ENCODE results near the gene LRATD1. TPM values are rescaled to one million over a fixed set of nuclear protein-coding genes. Genes with fewer than 3 reads are reported as not detected.

Gene LRATD1
- total RNA-seq, 1 experiment from 2014 or later, result not detected

DNA sequence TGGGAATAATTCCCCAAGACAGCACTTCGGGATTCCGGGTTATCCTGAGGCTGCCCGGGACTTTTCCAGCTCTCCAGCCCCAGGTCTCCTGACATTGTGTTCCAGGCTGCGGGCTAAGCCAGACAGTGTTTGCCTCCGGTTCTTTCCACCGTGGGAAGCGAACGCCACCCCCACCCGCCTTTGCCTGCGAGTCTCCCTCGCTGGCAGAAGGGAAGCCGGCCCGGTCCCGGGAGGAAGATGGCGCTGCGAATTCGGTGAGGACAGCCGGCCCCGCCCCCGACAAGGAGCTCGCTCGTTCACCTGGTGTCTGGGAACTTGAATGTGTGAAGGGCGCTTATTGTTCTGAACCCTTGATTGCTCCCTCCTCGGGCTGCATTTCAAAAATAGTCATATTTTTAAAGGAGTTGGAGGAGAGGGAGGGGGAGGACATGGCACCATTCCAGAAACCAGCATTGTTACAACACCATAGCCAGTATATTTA lies 2.9 kb downstream of the LRATD1 start:
- Histone ChIP-seq H3K27me3 (replicated peaks; ENCODE audit: insufficient read depth, low read depth, low read length, poor library complexity) (peaks cover 84% of the 10 kb centered on the region), H3K4me3 (ENCODE audit: low read depth, low read length, poor library complexity, severe bottlenecking) (no peak overlapping the region), H3K36me3 (ENCODE audit: insufficient read depth, low read length, poor library complexity, severe bottlenecking) (no peaks in the 10 kb centered on the region), H3K9me3 (ENCODE audit: low read depth, low read length, poor library complexity, severe bottlenecking) (no peaks in the 10 kb centered on the region), H3K27ac (ENCODE audit: low read depth, low read length, poor library complexity, severe bottlenecking) (no peak overlapping the region), H3K4me1 (ENCODE audit: insufficient read depth, low read length, poor library complexity, severe bottlenecking) (no peaks in the 10 kb centered on the region)
- BruUV-seq (replicated peaks), result no TSS peak
- DNase-seq (ENCODE audit: low spot score), result peak; percentile 4
- POLR2A ChIA-PET (ENCODE audit: low non-redundant PET), result no interaction called here
- TF ChIP-seq, protein P1, sequence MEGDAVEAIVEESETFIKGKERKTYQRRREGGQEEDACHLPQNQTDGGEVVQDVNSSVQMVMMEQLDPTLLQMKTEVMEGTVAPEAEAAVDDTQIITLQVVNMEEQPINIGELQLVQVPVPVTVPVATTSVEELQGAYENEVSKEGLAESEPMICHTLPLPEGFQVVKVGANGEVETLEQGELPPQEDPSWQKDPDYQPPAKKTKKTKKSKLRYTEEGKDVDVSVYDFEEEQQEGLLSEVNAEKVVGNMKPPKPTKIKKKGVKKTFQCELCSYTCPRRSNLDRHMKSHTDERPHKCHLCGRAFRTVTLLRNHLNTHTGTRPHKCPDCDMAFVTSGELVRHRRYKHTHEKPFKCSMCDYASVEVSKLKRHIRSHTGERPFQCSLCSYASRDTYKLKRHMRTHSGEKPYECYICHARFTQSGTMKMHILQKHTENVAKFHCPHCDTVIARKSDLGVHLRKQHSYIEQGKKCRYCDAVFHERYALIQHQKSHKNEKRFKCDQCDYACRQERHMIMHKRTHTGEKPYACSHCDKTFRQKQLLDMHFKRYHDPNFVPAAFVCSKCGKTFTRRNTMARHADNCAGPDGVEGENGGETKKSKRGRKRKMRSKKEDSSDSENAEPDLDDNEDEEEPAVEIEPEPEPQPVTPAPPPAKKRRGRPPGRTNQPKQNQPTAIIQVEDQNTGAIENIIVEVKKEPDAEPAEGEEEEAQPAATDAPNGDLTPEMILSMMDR (conservative IDR thresholded peaks at IDR 0.05; ENCODE audit: low read depth, low read length), result no peak
- TF ChIP-seq EZH2 (IDR thresholded peaks at IDR 0.05; ENCODE audit: borderline replicate concordance, low read depth, low read length, poor library complexity, severe bottlenecking), result peak; percentile 54
- intact Hi-C loops (cut with micrococcal nuclease; ENCODE audit: unreplicated experiment), result no loop called here
- CTCF ChIA-PET, result no interaction called here

DNA sequence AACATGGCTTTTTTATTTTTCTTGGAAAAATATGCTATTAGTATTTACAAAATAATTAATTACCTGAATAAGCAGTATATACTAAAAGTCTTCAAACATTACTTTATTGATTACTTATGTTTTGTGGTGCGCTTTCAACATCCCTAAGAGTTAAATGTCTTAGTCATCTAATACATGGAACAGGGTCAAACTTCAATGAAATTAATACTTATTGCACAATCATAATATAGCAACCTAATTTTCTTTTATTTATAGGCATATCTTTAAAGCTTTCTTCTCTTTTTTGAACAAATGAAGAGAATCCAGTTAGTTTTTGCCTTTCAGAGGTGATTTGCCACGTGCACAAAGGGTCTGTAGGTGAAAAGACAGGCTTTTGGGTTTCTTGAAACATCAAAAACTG lies 6.0 kb downstream of the LRATD1 start:
- CTCF ChIA-PET, result no interaction called here
- intact Hi-C loops (cut with micrococcal nuclease; ENCODE audit: unreplicated experiment), result no loop called here
- BruUV-seq (replicated peaks), result no TSS peak

DNA sequence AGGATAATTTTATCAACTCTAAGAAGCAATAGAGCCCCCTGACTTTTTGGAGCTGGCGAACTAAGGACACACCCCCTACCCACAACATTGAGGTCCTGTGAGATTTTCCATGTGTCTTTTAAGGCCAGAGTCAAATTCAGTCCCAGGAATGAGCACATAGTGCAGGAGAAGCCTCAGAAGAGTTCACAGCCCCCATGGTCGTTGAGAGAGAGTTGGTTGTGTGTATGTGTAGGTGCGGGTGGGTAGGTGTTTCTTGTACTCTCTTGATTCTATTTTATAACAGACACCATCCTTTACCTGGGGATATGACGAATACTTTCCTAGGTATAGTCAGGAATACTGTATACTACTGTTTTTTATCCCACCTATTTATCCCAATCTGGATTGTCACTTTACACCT lies 8.6 kb downstream of the LRATD1 start:
- H3K27me3 ChIP-seq (replicated peaks; ENCODE audit: insufficient read depth, low read depth, low read length, poor library complexity), result peaks cover 27% of the 10 kb centered on the region
- POLR2A ChIA-PET (ENCODE audit: low non-redundant PET), result no interaction called here
- H3K9me3 ChIP-seq (ENCODE audit: low read depth, low read length, poor library complexity, severe bottlenecking), result no peaks in the 10 kb centered on the region
- CTCF ChIA-PET, result no interaction called here
- H3K4me1 ChIP-seq (ENCODE audit: insufficient read depth, low read length, poor library complexity, severe bottlenecking), result no peaks in the 10 kb centered on the region
- intact Hi-C loops (cut with micrococcal nuclease; ENCODE audit: unreplicated experiment), result no loop called here
- H3K36me3 ChIP-seq (ENCODE audit: insufficient read depth, low read length, poor library complexity, severe bottlenecking), result no peaks in the 10 kb centered on the region
- DNase-seq (ENCODE audit: low spot score), result no peak
- H3K27ac ChIP-seq (ENCODE audit: low read depth, low read length, poor library complexity, severe bottlenecking), result no peak overlapping the region
- no TSS peak for BruUV-seq (replicated peaks)
- TF ChIP-seq, protein P1 (conservative IDR thresholded peaks at IDR 0.05; ENCODE audit: low read depth, low read length), result no peak
- TF ChIP-seq EZH2 (IDR thresholded peaks at IDR 0.05; ENCODE audit: borderline replicate concordance, low read depth, low read length, poor library complexity, severe bottlenecking), result no peak
- no peak overlapping the region for H3K4me3 ChIP-seq (ENCODE audit: low read depth, low read length, poor library complexity, severe bottlenecking)

More for the DNA sequence above, 6.0 kb downstream of the LRATD1 start:
- no peak overlapping the region for H3K4me3 ChIP-seq (ENCODE audit: low read depth, low read length, poor library complexity, severe bottlenecking)
- no peaks in the 10 kb centered on the region for H3K9me3 ChIP-seq (ENCODE audit: low read depth, low read length, poor library complexity, severe bottlenecking)
- no peaks in the 10 kb centered on the region for H3K4me1 ChIP-seq (ENCODE audit: insufficient read depth, low read length, poor library complexity, severe bottlenecking)
- POLR2A ChIA-PET (ENCODE audit: low non-redundant PET), result no interaction called here
- no peak for TF ChIP-seq EZH2 (IDR thresholded peaks at IDR 0.05; ENCODE audit: borderline replicate concordance, low read depth, low read length, poor library complexity, severe bottlenecking)
- TF ChIP-seq, protein P1 (conservative IDR thresholded peaks at IDR 0.05; ENCODE audit: low read depth, low read length), result no peak
- no peaks in the 10 kb centered on the region for H3K36me3 ChIP-seq (ENCODE audit: insufficient read depth, low read length, poor library complexity, severe bottlenecking)
- H3K27me3 ChIP-seq (replicated peaks; ENCODE audit: insufficient read depth, low read depth, low read length, poor library complexity), result peaks cover 53% of the 10 kb centered on the region
- no peak for DNase-seq (ENCODE audit: low spot score)
- no peak overlapping the region for H3K27ac ChIP-seq (ENCODE audit: low read depth, low read length, poor library complexity, severe bottlenecking)

Measured in A673 (cell line).